HepG2 (cell line): Measurements from ENCODE around the gene CABLES2. TPM values are rescaled to one million over a fixed set of nuclear protein-coding genes. Genes with fewer than 3 reads are reported as not detected.

Experiments
- AGO1 ChIP-seq: fragments of 200-400 bp; formaldehyde crosslinking; IDR thresholded peaks from 2 replicates; pipeline ENCODE4 v1.6.1; 2017; ENCODE audit warnings: mild to moderate bottlenecking, low read depth, low read length, moderate library complexity; ENCODE audit not compliant: poor library complexity, severe bottlenecking
- AGO2 ChIP-seq: fragments of 200-400 bp; formaldehyde crosslinking; optimal IDR thresholded peaks from 2 replicates; pipeline ENCODE3; 2017; ENCODE audit warnings: mild to moderate bottlenecking, low read depth, low read length, moderate library complexity
- ASH2L ChIP-seq: fragments of 300-600, 200-600 bp; sonication (generic); IDR thresholded peaks from 2 replicates; pipeline ENCODE4 v1.7.0; 2017; ENCODE audit warnings: low read depth, mild to moderate bottlenecking, moderate library complexity, mixed read lengths, low read length; ENCODE audit not compliant: insufficient read length
- CBFB ChIP-seq: sonication (generic); formaldehyde crosslinking; IDR thresholded peaks from 2 replicates; pipeline ENCODE4 v1.4.0; 2020; ENCODE audit warnings: missing genetic modification reagents
- CREB1 ChIP-seq, 2 experiments: fragments of 450-650 bp in 1 of 2; IDR thresholded peaks; 2 replicates each; pipeline ENCODE4 v1.6.1; 2016 to 2017; ENCODE audit warnings: control low read depth in 1 of 2, mild to moderate bottlenecking in 1 of 2, missing compliant biosample characterization in 1 of 2, missing genetic modification characterization in 1 of 2
- FOXP1 ChIP-seq, 2 experiments: fragments of 450-650 bp in 1 of 2; IDR thresholded peaks; 2 replicates each; pipeline ENCODE4 v1.6.1; 2017 to 2018; ENCODE audit warnings: antibody characterized with exemption in 1 of 2
- HIVEP1 ChIP-seq: sonication (generic); formaldehyde crosslinking; IDR thresholded peaks from 2 replicates; pipeline ENCODE4 v1.4.0; 2020; ENCODE audit warnings: mild to moderate bottlenecking, missing genetic modification reagents
- HOXA5 ChIP-seq: sonication (generic); formaldehyde crosslinking; IDR thresholded peaks from 2 replicates; pipeline ENCODE4 v1.4.0; 2020; ENCODE audit warnings: missing genetic modification reagents
- KDM5A ChIP-seq: fragments of 200-600 bp; sonication (generic); IDR thresholded peaks from 2 replicates; pipeline ENCODE4 v1.7.0; 2018; ENCODE audit warnings: antibody characterized with exemption, mild to moderate bottlenecking, low read length, borderline replicate concordance
- KMT2B ChIP-seq: IDR thresholded peaks from 2 replicates; pipeline ENCODE4 v1.6.1; 2016; ENCODE audit warnings: missing genetic modification reagents, missing compliant biosample characterization
- RBFOX2 ChIP-seq: fragments of 200-400 bp; formaldehyde crosslinking; IDR thresholded peaks from 2 replicates; pipeline ENCODE4 v1.6.1; 2017; ENCODE audit warnings: low read depth, mild to moderate bottlenecking, low read length
- RBM22 ChIP-seq: fragments of 200-400 bp; formaldehyde crosslinking; optimal IDR thresholded peaks from 2 replicates; pipeline ENCODE3; 2017; ENCODE audit warnings: mild to moderate bottlenecking, low read length, moderate library complexity
- ZNF136 ChIP-seq: sonication (generic); formaldehyde crosslinking; IDR thresholded peaks from 2 replicates; pipeline ENCODE4 v1.8.1; 2022; ENCODE audit warnings: low read depth, mild to moderate bottlenecking, moderate library complexity, missing genetic modification reagents
- ZNF484 ChIP-seq: sonication (generic); formaldehyde crosslinking; IDR thresholded peaks from 2 replicates; pipeline ENCODE4 v1.5.1; 2020; ENCODE audit warnings: mild to moderate bottlenecking, low read depth, missing genetic modification reagents, borderline replicate concordance
- ZNF720 ChIP-seq: sonication (generic); formaldehyde crosslinking; IDR thresholded peaks from 2 replicates; pipeline ENCODE4 v1.4.0; 2020; ENCODE audit warnings: missing genetic modification reagents
- polyA plus RNA-seq, 8 experiments: library from polyadenylated mRNA; depleted of rRNA in 3 of 8; stranded (reverse) in 7 of 8; unstranded in 1 of 8; fragments of >200 nt; fragmentation: Illumina TruSeq in 4 of 8; extraction: Trizol in 4 of 8; gene quantifications; 2 replicates each; pipeline versions ENCODE4 v1.2.1 to v1.2.3, GENCODE V29; 2011 to 2016; ENCODE audit warnings: low read depth in 4 of 8, missing spikeins in 1 of 8, mixed read lengths in 1 of 8; ENCODE audit not compliant: insufficient read depth in 1 of 8
- total RNA-seq, 5 experiments: library from RNA; depleted of rRNA; stranded (reverse); fragments of >200 nt; fragmentation: Illumina TruSeq; extraction: Trizol; gene quantifications; 2 replicates each; pipeline ENCODE4 v1.2.3, GENCODE V29; 2016; ENCODE audit warnings: low read depth in 1 of 5
- TF ChIP-seq, protein P1 (sequence below): sonication (generic); formaldehyde crosslinking; IDR thresholded peaks from 2 replicates; pipeline ENCODE4 v1.4.0; 2020; ENCODE audit warnings: missing genetic modification reagents
- TF ChIP-seq, protein P2 (sequence below): IDR thresholded peaks from 2 replicates; pipeline ENCODE4 v1.6.1; 2016; ENCODE audit warnings: control low read depth
- TF ChIP-seq, protein P3 (sequence below): sonication (generic); formaldehyde crosslinking; IDR thresholded peaks from 2 replicates; pipeline ENCODE4 v1.4.0; 2020; ENCODE audit warnings: mild to moderate bottlenecking, missing genetic modification reagents

The CABLES2 gene
- total and polyA plus RNA-seq, 2 of the 13 experiments (the other 11 are each of a cell fraction or from before 2014, with no cell fraction given) = 5.2 to 9.7 TPM

DNA sequence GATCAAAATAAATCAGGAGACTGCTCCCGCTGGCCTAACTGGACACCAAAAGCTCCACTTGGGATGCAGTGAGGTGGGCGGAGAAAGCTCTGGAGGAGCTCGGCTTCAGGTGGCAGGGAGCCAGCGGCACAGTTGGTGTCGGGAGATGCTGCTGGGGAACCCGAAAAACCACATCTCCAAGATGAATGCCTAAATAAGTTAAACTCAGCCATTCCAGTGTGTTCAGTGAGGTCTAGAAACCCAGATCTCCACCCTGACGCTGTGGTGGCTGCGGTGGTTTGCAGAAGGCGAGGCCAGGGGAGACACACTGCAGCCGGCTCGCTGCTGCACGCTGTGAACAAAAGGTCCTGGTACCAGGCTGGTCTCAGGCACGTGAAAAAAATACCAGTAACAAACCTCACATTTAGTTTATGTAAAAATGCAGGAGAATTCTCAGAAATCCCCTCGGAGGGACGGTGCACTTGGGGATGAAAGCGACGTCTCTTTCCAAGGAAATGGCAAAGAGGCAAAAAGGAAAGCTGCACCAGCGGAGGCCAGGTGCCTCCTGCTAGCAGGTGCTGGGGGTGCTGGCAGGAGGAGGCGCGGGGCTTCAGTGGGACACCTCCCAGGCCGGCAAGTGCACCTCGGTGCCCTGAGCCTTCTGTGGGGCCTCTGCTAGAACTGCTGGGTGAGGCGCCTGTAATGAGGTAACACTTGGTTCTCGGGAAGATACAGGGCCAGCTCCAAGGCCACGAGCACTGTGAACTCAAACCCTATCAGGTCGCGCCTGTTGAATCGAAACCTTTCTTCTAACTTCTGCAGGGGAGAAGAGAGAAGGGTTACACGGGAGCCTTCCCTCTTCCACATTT lies 16.5 kb downstream of the CABLES2 start (continued):
- TF ChIP-seq FOXP1 (IDR thresholded peaks at IDR 0.05) = no peak
- TF ChIP-seq FOXP1 (CRISPR knock-in tag; IDR thresholded peaks at IDR 0.05) = no peak
- no peak for TF ChIP-seq HOXA5 (CRISPR knock-in tag)
- 0 out of 2 replicates have a peak, but pooled peaks have one; percentile 38 for TF ChIP-seq HIVEP1 (CRISPR knock-in tag)
- TF ChIP-seq RBFOX2 = peak; percentile 55; the same call in 1 of the 2 replicates
- no peak for TF ChIP-seq KMT2B (CRISPR knock-in tag)
- no peak for TF ChIP-seq CREB1 (IDR thresholded peaks at IDR 0.05)
- no peak for TF ChIP-seq CREB1 (CRISPR knock-in tag; IDR thresholded peaks at IDR 0.05)
- TF ChIP-seq AGO2 = peak; percentile 57
- TF ChIP-seq ZNF136 (CRISPR knock-in tag) = 0 out of 2 replicates have a peak, but pooled peaks have one; percentile 30
- no peak for TF ChIP-seq ASH2L
- TF ChIP-seq CBFB = no peak
- TF ChIP-seq, protein P1, sequence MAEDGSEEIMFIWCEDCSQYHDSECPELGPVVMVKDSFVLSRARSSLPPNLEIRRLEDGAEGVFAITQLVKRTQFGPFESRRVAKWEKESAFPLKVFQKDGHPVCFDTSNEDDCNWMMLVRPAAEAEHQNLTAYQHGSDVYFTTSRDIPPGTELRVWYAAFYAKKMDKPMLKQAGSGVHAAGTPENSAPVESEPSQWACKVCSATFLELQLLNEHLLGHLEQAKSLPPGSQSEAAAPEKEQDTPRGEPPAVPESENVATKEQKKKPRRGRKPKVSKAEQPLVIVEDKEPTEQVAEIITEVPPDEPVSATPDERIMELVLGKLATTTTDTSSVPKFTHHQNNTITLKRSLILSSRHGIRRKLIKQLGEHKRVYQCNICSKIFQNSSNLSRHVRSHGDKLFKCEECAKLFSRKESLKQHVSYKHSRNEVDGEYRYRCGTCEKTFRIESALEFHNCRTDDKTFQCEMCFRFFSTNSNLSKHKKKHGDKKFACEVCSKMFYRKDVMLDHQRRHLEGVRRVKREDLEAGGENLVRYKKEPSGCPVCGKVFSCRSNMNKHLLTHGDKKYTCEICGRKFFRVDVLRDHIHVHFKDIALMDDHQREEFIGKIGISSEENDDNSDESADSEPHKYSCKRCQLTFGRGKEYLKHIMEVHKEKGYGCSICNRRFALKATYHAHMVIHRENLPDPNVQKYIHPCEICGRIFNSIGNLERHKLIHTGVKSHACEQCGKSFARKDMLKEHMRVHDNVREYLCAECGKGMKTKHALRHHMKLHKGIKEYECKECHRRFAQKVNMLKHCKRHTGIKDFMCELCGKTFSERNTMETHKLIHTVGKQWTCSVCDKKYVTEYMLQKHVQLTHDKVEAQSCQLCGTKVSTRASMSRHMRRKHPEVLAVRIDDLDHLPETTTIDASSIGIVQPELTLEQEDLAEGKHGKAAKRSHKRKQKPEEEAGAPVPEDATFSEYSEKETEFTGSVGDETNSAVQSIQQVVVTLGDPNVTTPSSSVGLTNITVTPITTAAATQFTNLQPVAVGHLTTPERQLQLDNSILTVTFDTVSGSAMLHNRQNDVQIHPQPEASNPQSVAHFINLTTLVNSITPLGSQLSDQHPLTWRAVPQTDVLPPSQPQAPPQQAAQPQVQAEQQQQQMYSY (CRISPR knock-in tag) = no peak
- no peak for TF ChIP-seq ZNF720 (CRISPR knock-in tag)
- TF ChIP-seq ZNF484 (CRISPR knock-in tag) = no peak
- TF ChIP-seq RBM22 = peak; percentile 86
- peak; percentile 70 for TF ChIP-seq AGO1
- TF ChIP-seq, protein P2, sequence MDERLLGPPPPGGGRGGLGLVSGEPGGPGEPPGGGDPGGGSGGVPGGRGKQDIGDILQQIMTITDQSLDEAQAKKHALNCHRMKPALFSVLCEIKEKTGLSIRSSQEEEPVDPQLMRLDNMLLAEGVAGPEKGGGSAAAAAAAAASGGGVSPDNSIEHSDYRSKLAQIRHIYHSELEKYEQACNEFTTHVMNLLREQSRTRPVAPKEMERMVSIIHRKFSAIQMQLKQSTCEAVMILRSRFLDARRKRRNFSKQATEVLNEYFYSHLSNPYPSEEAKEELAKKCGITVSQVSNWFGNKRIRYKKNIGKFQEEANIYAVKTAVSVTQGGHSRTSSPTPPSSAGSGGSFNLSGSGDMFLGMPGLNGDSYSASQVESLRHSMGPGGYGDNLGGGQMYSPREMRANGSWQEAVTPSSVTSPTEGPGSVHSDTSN (CRISPR knock-in tag) = no peak
- TF ChIP-seq, protein P3, sequence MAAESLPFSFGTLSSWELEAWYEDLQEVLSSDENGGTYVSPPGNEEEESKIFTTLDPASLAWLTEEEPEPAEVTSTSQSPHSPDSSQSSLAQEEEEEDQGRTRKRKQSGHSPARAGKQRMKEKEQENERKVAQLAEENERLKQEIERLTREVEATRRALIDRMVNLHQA (CRISPR knock-in tag) = no peak
- TF ChIP-seq KDM5A = no peak
